ENCODE measurements around the gene EDDM3A.

GRCh38 chr14:20769421-20769820 is 23.7 kb downstream of the EDDM3A start:
- no peak for TF ChIP-seq CTCF (IDR thresholded peaks at IDR 0.05)
- no peak for TF ChIP-seq POLR2A (IDR thresholded peaks at IDR 0.05)
